ENCODE measurements around the gene ZMYND19. TPM values are rescaled to one million over a fixed set of nuclear protein-coding genes. Genes with fewer than 3 reads are reported as not detected.
"Not testable (repeated sequence)": the region's sequence is repeated elsewhere in the genome, so short reads cannot be mapped to it uniquely, and the experiment has no call there.

Gene ZMYND19
- total RNA-seq, 1 donor from 2014 or later: 11.6 TPM

DNA sequence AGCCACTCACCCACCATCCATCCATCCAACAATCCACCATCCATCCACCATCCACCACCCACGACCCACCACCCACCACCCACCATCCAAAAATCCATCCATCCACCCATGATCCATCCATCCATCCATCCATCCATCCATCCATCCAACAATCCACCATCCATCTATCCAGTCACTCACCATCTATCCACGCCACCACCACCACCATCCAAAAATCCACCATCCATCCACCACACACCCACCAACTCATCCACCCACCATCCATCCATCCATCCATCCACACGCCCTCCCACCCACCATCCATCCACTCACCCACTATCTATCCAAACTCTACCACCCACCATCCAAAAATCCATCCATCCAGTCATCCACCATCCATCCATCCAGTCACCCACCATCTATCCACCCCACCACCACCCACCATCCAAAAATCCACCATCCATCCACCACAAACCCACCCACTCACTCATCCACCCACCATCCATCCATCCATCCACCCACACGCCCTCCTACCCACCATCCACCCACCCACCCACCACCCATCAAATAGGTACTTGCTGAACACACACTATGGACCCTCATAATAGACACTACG lies 20.6 kb downstream of the ZMYND19 start:
- no peak for DNase-seq
- Histone ChIP-seq H3K27ac (replicated peaks) (no peak overlapping the region), H3K4me1 (peaks cover 10% of the 10 kb centered on the region), H3K27me3 (ENCODE audit: low read depth) (no peaks in the 10 kb centered on the region), H3K9me3 (replicated peaks) (no peaks in the 10 kb centered on the region), H3K36me3 (peaks cover 36% of the 10 kb centered on the region), H3K4me3 (no peak overlapping the region)
- TF ChIP-seq CTCF (IDR thresholded peaks at IDR 0.05; ENCODE audit: borderline replicate concordance): no peak
- intact Hi-C loops (cut with micrococcal nuclease): no loop called here

GRCh38 chr9:137568445-137568844 lies 21.9 kb downstream of the ZMYND19 start:
- H3K27me3 ChIP-seq (ENCODE audit: low read depth); H3K27ac ChIP-seq (replicated peaks); DNase-seq; H3K9me3 ChIP-seq (replicated peaks); intact Hi-C loops (cut with micrococcal nuclease); H3K4me3 ChIP-seq; H3K4me1 ChIP-seq: not testable (repeated sequence)
- H3K36me3 ChIP-seq: peaks cover 38% of the 10 kb centered on the region

DNA sequence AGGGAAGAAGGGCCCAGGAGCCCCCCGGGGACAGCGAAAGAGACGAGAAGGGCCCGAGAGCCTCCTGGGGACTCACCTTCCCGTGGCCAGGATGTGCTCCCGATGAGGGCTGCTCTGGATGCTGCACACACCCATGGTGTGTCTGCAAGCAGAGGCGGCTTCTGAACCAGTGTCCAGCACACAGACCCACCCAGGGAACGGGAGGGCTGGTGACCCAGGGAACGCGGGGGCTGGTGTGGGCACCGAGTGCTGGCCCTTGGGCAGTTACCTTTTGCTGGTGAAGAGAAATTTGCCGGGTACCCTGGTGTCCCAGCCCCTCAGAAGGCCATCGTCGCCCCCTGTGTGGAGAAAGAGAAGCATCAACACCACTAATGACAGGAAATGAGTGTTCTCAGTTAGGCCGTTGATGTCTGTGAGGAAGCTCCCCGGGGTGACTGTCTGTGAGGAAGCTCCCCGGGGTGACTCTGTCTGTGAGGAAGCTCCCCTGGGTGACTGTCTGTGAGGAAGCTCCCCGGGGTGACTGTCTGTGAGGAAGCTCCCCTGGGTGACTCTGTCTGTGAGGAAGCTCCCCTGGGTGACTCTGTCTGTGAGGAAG lies 25.4 kb downstream of the ZMYND19 start:
- intact Hi-C loops (cut with micrococcal nuclease): no loop called here
- Histone ChIP-seq H3K27me3 (ENCODE audit: low read depth) (no peaks in the 10 kb centered on the region), H3K27ac (replicated peaks) (no peak overlapping the region), H3K36me3 (peaks cover 36% of the 10 kb centered on the region), H3K4me1 (no peaks in the 10 kb centered on the region), H3K4me3 (no peak overlapping the region), H3K9me3 (replicated peaks) (no peaks in the 10 kb centered on the region)
- DNase-seq: no peak
- no peak for TF ChIP-seq CTCF (IDR thresholded peaks at IDR 0.05; ENCODE audit: borderline replicate concordance)

GRCh38 chr9:137564134-137564533 lies 26.2 kb downstream of the ZMYND19 start:
- Histone ChIP-seq H3K27ac (replicated peaks) (no peak overlapping the region), H3K4me1 (no peaks in the 10 kb centered on the region), H3K27me3 (ENCODE audit: low read depth) (no peaks in the 10 kb centered on the region), H3K4me3 (no peak overlapping the region), H3K36me3 (peaks cover 44% of the 10 kb centered on the region), H3K9me3 (replicated peaks) (no peaks in the 10 kb centered on the region)
- intact Hi-C loops (cut with micrococcal nuclease): no loop called here
- DNase-seq: no peak
- TF ChIP-seq CTCF (IDR thresholded peaks at IDR 0.05; ENCODE audit: borderline replicate concordance): no peak

GRCh38 chr9:137558127-137558526 lies 32.2 kb downstream of the ZMYND19 start:
- H3K9me3 ChIP-seq (replicated peaks): no peaks in the 10 kb centered on the region
- H3K4me3 ChIP-seq: no peak overlapping the region
- no peak overlapping the region for H3K27ac ChIP-seq (replicated peaks)
- H3K4me1 ChIP-seq: peaks cover 18% of the 10 kb centered on the region
- intact Hi-C loops (cut with micrococcal nuclease): no loop called here
- peaks cover 74% of the 10 kb centered on the region for H3K36me3 ChIP-seq
- TF ChIP-seq CTCF (IDR thresholded peaks at IDR 0.05; ENCODE audit: borderline replicate concordance): no peak
- no peaks in the 10 kb centered on the region for H3K27me3 ChIP-seq (ENCODE audit: low read depth)
- no peak for DNase-seq

DNA sequence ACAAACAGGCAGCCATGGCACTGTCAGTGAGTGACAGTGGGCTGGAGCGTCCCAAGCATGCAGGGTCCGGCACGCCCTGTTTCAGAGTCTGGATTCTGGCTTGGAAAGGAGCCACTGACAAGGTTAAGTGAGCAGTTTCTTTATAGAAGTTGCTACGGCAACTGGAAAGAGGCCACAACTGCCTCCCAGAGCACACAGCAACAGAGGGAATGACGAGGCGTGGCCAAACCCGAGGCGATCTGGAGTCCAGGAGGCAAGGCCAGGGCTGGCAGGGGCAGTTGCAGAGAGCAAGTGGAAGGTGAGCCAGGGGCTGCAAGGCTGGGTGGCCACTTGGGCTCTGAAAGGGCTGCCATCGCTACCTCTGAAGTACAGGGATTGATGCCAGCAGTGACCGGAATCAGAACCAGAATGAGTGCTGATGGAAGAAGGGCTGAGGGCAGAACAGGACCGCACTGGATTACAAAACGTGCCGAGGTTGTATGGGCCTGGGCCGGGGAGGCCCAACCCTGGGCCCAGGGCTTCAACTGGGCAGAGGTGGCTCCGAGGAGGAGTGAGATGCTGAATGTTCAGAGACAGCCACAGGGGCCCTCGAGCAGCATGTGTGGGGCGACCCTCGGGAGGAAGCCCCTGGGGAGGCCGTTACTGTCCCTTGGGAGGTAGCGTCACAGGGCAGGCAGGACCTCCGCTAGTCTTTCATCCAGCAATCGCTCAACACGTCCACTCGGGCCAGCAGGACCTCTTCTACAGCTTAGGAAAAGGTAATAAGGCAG lies 34.1 kb downstream of the ZMYND19 start:
- intact Hi-C loops (cut with micrococcal nuclease): no loop called here
- no peak for DNase-seq
- no peaks in the 10 kb centered on the region for H3K9me3 ChIP-seq (replicated peaks)

More for the DNA sequence above, 34.1 kb downstream of the ZMYND19 start:
- Histone ChIP-seq H3K27me3 (ENCODE audit: low read depth) (no peaks in the 10 kb centered on the region), H3K4me1 (peaks cover 32% of the 10 kb centered on the region), H3K27ac (replicated peaks) (peak overlapping the region; percentile 54), H3K4me3 (no peak overlapping the region), H3K36me3 (peaks cover 63% of the 10 kb centered on the region)
- TF ChIP-seq CTCF (IDR thresholded peaks at IDR 0.05; ENCODE audit: borderline replicate concordance): no peak

All from left ventricle myocardium inferior (tissue), 1 donor.